GM12878 (cell line): ENCODE measurements around the gene LMF2. TPM values are rescaled to one million over a fixed set of nuclear protein-coding genes. Genes with fewer than 3 reads are reported as not detected.

Source experiments
- BCL3 ChIP-seq: IDR thresholded peaks from 2 replicates; pipeline ENCODE4 v1.6.1; 2011; ENCODE audit warnings: borderline replicate concordance, low read depth, mild to moderate bottlenecking, moderate library complexity, low read length; ENCODE audit not compliant: insufficient read depth, poor library complexity, severe bottlenecking
- CBX3 ChIP-seq: fragments of 200-600 bp; sonication (generic); IDR thresholded peaks from 2 replicates; pipeline ENCODE4 v1.6.1; 2016; ENCODE audit warnings: low read depth, borderline replicate concordance
- CBX5 ChIP-seq: sonication (generic); IDR thresholded peaks from 2 replicates; pipeline ENCODE4 v1.6.1; 2016; ENCODE audit warnings: low read depth, moderate library complexity, mild to moderate bottlenecking, inconsistent platforms
- CHD1 ChIP-seq: IDR thresholded peaks from 2 replicates; pipeline ENCODE4 v1.6.1; 2012; ENCODE audit warnings: low read depth, low read length, improper control_type of control experiment
- CHD4 ChIP-seq: fragments of 200-600 bp; sonication (generic); IDR thresholded peaks from 2 replicates; pipeline ENCODE4 v1.6.1; 2016; ENCODE audit warnings: mild to moderate bottlenecking
- CREB1 ChIP-seq: IDR thresholded peaks from 2 replicates; pipeline ENCODE4 v1.6.1; 2012; ENCODE audit warnings: low read depth, mild to moderate bottlenecking, inconsistent platforms
- DPF2 ChIP-seq: fragments of 450-650 bp; IDR thresholded peaks from 2 replicates; pipeline ENCODE4 v1.6.1; 2017; ENCODE audit warnings: mild to moderate bottlenecking
- EGR1 ChIP-seq, 2 experiments: IDR thresholded peaks; 1 replicate in 1 of 2; 2 replicates in 1 of 2; pipeline ENCODE4 v1.6.1; 2011 to 2012; ENCODE audit warnings: low read depth in 2 of 2, low read length in 2 of 2, borderline replicate concordance in 1 of 2, mild to moderate bottlenecking in 1 of 2, moderate library complexity in 1 of 2
- FOS ChIP-seq: IDR thresholded peaks from 3 replicates; pipeline ENCODE4 v1.6.1; 2011; ENCODE audit warnings: borderline replicate concordance; ENCODE audit not compliant: insufficient read length; ENCODE audit errors: extremely low read depth
- FOXM1 ChIP-seq: IDR thresholded peaks from 2 replicates; pipeline ENCODE4 v1.6.1; 2012; ENCODE audit warnings: low read depth, mild to moderate bottlenecking, inconsistent platforms, low read length, moderate library complexity
- HCFC1 ChIP-seq: fragments of 150-350 bp; IDR thresholded peaks from 2 replicates; pipeline ENCODE4 v1.6.1; 2014; ENCODE audit warnings: low read length
- IRF3 ChIP-seq: fragments of 450-650 bp; IDR thresholded peaks from 2 replicates; pipeline ENCODE4 v1.6.1; 2014; ENCODE audit warnings: mild to moderate bottlenecking
- IRF4 ChIP-seq: IDR thresholded peaks from 2 replicates; pipeline ENCODE4 v1.6.1; 2011; ENCODE audit warnings: low read depth, low read length
- JUNB ChIP-seq: IDR thresholded peaks from 2 replicates; pipeline ENCODE4 v1.6.1; 2016; ENCODE audit warnings: antibody characterized with exemption, mild to moderate bottlenecking
- KLF5 ChIP-seq: fragments of 450-650 bp; IDR thresholded peaks from 2 replicates; pipeline ENCODE4 v1.6.1; 2014; ENCODE audit warnings: mild to moderate bottlenecking; ENCODE audit not compliant: partially characterized antibody
- LARP7 ChIP-seq: fragments of 450-650 bp; IDR thresholded peaks from 2 replicates; pipeline ENCODE4 v1.6.1; 2017; ENCODE audit warnings: mild to moderate bottlenecking
- MTA3 ChIP-seq: IDR thresholded peaks from 2 replicates; pipeline ENCODE4 v1.6.1; 2012; ENCODE audit warnings: low read length, inconsistent platforms, borderline replicate concordance
- MXI1 ChIP-seq: fragments of 150-350 bp; IDR thresholded peaks from 2 replicates; pipeline ENCODE4 v1.6.1; 2011; ENCODE audit warnings: low read depth, mild to moderate bottlenecking, inconsistent platforms, low read length, improper control_type of control experiment
- NBN ChIP-seq: fragments of 450-650 bp; IDR thresholded peaks from 2 replicates; pipeline ENCODE4 v1.6.1; 2016
- PKNOX1 ChIP-seq: fragments of 450-650 bp; IDR thresholded peaks from 2 replicates; pipeline ENCODE4 v1.6.1; 2016; ENCODE audit warnings: mild to moderate bottlenecking
- SP1 ChIP-seq: IDR thresholded peaks from one replicate; pipeline ENCODE4 v1.6.1; 2011; ENCODE audit warnings: low read depth, low read length
- TCF12 ChIP-seq: IDR thresholded peaks from 2 replicates; pipeline ENCODE4 v1.6.1; 2011; ENCODE audit warnings: low read depth, mild to moderate bottlenecking, low read length
- WRNIP1 ChIP-seq: IDR thresholded peaks from 2 replicates; pipeline ENCODE4 v1.6.1; 2011; ENCODE audit warnings: low read depth, low read length, improper control_type of control experiment, borderline replicate concordance
- ZBED1 ChIP-seq: IDR thresholded peaks from 2 replicates; pipeline ENCODE4 v1.6.1; 2016; ENCODE audit warnings: borderline replicate concordance
- ZNF217 ChIP-seq: fragments of 450-650 bp; IDR thresholded peaks from 2 replicates; pipeline ENCODE4 v1.6.1; 2017; ENCODE audit warnings: antibody characterized with exemption, mild to moderate bottlenecking
- ZSCAN29 ChIP-seq: fragments of 450-650 bp; IDR thresholded peaks from 2 replicates; pipeline ENCODE4 v1.6.1; 2017; ENCODE audit warnings: mild to moderate bottlenecking, moderate library complexity
- polyA plus RNA-seq, 11 experiments: library from polyadenylated mRNA; depleted of rRNA in 4 of 11; unstranded in 6 of 11; stranded (reverse) in 5 of 11; fragments of >200 nt; fragmentation: Nextera tagmentation in 4 of 11; fragmentation: Illumina TruSeq in 1 of 11; extraction: Ambion mirVana in 4 of 11; extraction: Trizol in 1 of 11; gene quantifications; 1 replicate in 1 of 11; 2 replicates in 10 of 11; pipeline versions ENCODE4 v1.2.1 to v1.2.3, GENCODE V29; 2011 to 2016; ENCODE audit warnings: inconsistent platforms in 2 of 11, missing spikeins in 2 of 11, low read depth in 1 of 11
- total RNA-seq, 4 experiments: library from RNA; depleted of rRNA in 3 of 4; stranded (reverse); fragments of >200 nt in 3 of 4; fragmentation: Illumina TruSeq in 1 of 4; extraction: Trizol in 1 of 4; gene quantifications; 2 replicates each; pipeline versions ENCODE4 v1.2.1 to v1.2.3, GENCODE V29; 2013 to 2021
- TF ChIP-seq, protein P1 (sequence below): fragments of 450-650 bp; IDR thresholded peaks from 2 replicates; pipeline ENCODE4 v1.6.1; 2017; ENCODE audit warnings: low read depth, mild to moderate bottlenecking, moderate library complexity
- TF ChIP-seq, protein P2 (sequence below): IDR thresholded peaks from 2 replicates; pipeline ENCODE4 v1.6.1; 2011; ENCODE audit warnings: low read depth, mild to moderate bottlenecking, low read length, moderate library complexity, borderline replicate concordance; ENCODE audit errors: extremely low read depth

The LMF2 gene
- total and polyA plus RNA-seq, 10 of the 15 experiments (the other 5 are each of a cell fraction or from before 2014, with no cell fraction given) = 0.08 to 57.5 (median 21.2) TPM

DNA sequence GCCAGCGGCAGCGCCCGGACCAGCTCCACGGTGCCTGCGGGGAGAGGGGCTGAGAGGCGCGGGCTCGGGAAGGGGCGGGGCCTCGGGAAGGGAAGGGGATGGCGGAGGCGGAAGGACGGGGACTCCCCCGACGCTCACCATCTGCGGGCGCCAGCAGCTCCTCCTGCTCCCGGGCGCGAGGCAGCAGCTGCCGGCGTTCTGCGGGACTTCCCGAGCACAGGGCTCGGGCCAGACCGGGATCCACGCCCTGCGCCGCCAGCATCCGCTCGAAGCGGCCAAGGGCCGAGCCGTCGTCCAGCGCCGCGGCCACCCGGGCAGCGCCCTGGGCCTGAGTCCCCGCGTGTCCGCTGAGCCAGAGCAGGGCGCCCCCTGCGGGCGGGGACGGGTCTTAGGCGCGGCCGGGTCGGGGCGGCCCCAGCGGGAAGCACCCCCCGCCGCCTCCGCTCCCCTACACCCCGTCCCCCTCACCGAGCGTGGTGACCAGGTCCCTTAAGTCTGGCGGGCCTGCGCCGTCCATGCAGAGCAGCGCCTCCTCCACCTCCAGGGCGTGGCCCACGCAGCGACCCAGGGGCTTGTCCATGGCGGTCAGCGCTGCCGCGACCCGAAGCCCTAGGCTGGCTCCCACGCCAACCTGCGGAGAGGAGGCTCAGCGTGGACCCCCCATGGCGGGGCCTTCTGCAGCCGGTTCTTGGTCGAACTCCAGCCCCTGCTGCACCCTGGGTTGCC, 18.8 kb upstream of the LMF2 start (continued):
- TF ChIP-seq FOXM1 (no peak), HCFC1 (no peak), KLF5 (no peak), PKNOX1 (no peak), CREB1 (no peak), BCL3 (peak; percentile 68), CBX5 (no peak), TCF12 (peak; percentile 83), LARP7 (peak; percentile 75), IRF4 (no peak), EGR1 (IDR thresholded peaks at IDR 0.05; ENCODE audit: borderline replicate concordance in 1 of 2, low read depth in 2 of 2, low read length in 2 of 2) (peak in 1 of 2 experiments; percentile 83; a peak in 2 of 3 replicates), CBX3 (no peak), IRF3 (no peak), NBN (peak; percentile 59), WRNIP1 (no peak), MXI1 (peak; percentile 13; the same call in 1 of the 2 replicates), CHD1 (no peak), DPF2 (peak; percentile 92), FOS (no peak), CHD4 (no peak), JUNB (no peak), SP1 (no peak), ZBED1 (no peak; the same call in 1 of the 2 replicates), ZSCAN29 (no peak), ZNF217 (peak; percentile 83; the same call in 1 of the 2 replicates), MTA3 (no peak)
- TF ChIP-seq, protein P1, sequence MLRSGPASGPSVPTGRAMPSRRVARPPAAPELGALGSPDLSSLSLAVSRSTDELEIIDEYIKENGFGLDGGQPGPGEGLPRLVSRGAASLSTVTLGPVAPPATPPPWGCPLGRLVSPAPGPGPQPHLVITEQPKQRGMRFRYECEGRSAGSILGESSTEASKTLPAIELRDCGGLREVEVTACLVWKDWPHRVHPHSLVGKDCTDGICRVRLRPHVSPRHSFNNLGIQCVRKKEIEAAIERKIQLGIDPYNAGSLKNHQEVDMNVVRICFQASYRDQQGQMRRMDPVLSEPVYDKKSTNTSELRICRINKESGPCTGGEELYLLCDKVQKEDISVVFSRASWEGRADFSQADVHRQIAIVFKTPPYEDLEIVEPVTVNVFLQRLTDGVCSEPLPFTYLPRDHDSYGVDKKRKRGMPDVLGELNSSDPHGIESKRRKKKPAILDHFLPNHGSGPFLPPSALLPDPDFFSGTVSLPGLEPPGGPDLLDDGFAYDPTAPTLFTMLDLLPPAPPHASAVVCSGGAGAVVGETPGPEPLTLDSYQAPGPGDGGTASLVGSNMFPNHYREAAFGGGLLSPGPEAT = no peak
- TF ChIP-seq, protein P2, sequence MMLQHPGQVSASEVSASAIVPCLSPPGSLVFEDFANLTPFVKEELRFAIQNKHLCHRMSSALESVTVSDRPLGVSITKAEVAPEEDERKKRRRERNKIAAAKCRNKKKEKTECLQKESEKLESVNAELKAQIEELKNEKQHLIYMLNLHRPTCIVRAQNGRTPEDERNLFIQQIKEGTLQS = no peak
